ENCODE measurements around the gene PARVA. TPM values are rescaled to one million over a fixed set of nuclear protein-coding genes. Genes with fewer than 3 reads are reported as not detected.

PARVA gene
- total RNA-seq, 1 donor from 2014 or later: 170 TPM

DNA sequence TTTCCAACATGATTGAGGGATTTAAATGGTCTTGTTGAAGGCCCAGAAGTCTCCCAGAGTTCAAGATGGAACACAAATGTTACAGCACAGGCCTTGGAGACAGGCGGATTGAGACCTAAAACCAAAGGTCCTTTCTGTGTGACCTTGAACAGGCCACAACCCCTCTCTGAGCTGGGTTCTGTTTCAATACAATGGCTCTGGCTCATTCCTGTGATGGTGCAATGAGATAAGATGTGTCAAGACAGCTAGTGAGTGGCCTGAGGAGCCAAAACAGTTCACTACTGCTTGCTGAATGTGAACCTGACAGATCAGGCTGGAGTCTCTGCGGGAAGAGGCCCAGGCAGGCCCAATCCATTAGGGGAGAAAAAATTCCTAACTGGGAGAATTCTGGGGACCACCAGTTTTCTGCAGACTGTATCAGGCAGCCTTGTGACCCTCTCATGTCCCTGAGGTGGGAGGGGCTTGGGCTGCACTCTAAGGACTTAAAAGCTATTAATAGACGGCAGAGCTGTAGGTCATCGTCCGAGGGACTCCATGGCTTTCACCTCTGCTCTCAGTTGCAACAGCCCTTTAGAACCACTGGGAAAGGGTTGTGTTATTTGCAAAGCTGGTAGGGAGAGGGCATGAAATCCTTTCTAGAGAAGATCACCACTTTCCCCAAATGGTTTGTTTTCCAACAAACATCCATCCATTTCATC is 170.7 kb downstream of the PARVA start:
- no peak for DNase-seq (ENCODE audit: low spot score)
- H3K27ac Mint-ChIP-seq (ENCODE audit: unreplicated experiment): no peak overlapping the region
- H3K4me3 Mint-ChIP-seq (ENCODE audit: unreplicated experiment): no peak overlapping the region
- H3K27me3 Mint-ChIP-seq (ENCODE audit: low read depth): no peaks in the 10 kb centered on the region
- H3K4me1 Mint-ChIP-seq (ENCODE audit: low read depth): peaks cover 31% of the 10 kb centered on the region
- H3K9me3 Mint-ChIP-seq (ENCODE audit: low read depth): no peaks in the 10 kb centered on the region
- H3K36me3 Mint-ChIP-seq (ENCODE audit: low read depth): no peaks in the 10 kb centered on the region
- TF ChIP-seq, protein P1, sequence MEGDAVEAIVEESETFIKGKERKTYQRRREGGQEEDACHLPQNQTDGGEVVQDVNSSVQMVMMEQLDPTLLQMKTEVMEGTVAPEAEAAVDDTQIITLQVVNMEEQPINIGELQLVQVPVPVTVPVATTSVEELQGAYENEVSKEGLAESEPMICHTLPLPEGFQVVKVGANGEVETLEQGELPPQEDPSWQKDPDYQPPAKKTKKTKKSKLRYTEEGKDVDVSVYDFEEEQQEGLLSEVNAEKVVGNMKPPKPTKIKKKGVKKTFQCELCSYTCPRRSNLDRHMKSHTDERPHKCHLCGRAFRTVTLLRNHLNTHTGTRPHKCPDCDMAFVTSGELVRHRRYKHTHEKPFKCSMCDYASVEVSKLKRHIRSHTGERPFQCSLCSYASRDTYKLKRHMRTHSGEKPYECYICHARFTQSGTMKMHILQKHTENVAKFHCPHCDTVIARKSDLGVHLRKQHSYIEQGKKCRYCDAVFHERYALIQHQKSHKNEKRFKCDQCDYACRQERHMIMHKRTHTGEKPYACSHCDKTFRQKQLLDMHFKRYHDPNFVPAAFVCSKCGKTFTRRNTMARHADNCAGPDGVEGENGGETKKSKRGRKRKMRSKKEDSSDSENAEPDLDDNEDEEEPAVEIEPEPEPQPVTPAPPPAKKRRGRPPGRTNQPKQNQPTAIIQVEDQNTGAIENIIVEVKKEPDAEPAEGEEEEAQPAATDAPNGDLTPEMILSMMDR (IDR thresholded peaks at IDR 0.05): no peak

DNA sequence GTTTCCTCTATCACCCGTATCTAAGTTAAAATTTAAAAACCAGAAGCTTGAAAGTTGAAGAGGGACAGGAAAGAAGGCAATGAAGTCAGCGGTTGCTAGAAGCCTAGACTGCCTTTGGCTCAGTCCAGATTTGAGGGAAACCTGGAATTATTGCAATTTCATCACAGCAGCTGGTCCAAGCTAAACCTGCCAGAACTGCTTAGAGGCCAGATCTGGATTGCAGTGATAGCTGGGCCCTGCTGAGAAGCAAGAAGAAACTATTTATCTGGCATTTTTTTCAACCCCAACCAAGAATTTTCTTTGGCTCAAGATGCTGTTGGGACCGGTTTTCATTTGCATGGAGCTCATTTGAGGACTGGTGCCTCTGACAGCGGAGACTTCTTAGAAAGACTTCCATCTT is 175.3 kb downstream of the PARVA start:
- H3K9me3 Mint-ChIP-seq (ENCODE audit: low read depth): peaks cover 11% of the 10 kb centered on the region
- no peaks in the 10 kb centered on the region for H3K27me3 Mint-ChIP-seq (ENCODE audit: low read depth)
- H3K27ac Mint-ChIP-seq (ENCODE audit: unreplicated experiment): peak overlapping the region; percentile 79
- H3K4me1 Mint-ChIP-seq (ENCODE audit: low read depth): peaks cover 48% of the 10 kb centered on the region
- TF ChIP-seq, protein P1 (IDR thresholded peaks at IDR 0.05): no peak
- no peaks in the 10 kb centered on the region for H3K36me3 Mint-ChIP-seq (ENCODE audit: low read depth)
- no peak overlapping the region for H3K4me3 Mint-ChIP-seq (ENCODE audit: unreplicated experiment)
- DNase-seq (ENCODE audit: low spot score): no peak

DNA sequence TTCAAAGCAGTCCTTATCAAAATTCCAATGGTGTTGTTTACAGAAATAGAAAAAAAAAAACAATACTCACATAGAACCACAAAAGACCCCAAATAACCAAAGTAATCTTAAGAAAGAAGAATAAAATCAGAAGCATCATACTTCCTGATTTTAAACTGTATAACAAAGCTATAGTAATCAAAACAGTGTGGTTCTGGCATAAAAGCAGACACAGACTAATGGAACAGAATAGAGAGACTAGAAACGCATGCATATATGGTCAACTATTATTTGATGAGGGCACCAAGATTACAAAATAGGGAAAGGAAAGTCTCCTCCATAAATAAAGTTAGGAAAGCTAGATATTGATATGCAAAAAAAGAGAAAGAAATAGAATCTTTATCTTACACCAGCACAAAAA is 176.8 kb downstream of the PARVA start:
- TF ChIP-seq, protein P1 (IDR thresholded peaks at IDR 0.05): no peak

DNA sequence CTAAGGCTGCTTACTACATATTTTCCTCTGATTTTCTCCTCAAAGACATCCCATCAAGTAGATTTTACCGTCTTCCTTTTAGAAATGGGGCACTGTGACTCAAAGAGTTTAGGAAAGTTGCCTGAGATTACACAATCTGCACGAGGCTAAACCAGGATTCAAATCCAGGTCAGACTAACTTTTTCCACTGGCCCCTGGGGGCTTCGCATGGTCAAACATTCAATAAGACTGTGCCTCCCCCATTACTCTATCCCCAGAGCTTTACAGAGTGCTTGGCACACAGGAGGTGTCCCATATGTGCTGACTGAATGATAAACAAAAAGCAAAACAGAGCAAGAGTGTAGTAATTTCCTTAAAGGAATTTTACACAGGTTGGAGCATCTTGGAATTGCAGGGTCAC is 178.8 kb downstream of the PARVA start:
- Mint-ChIP-seq H3K4me1 (ENCODE audit: low read depth) (peaks cover 66% of the 10 kb centered on the region), H3K4me3 (ENCODE audit: unreplicated experiment) (no peak overlapping the region), H3K27me3 (ENCODE audit: low read depth) (no peaks in the 10 kb centered on the region), H3K36me3 (ENCODE audit: low read depth) (no peaks in the 10 kb centered on the region), H3K27ac (ENCODE audit: unreplicated experiment) (peak overlapping the region; percentile 92), H3K9me3 (ENCODE audit: low read depth) (peaks cover 11% of the 10 kb centered on the region)
- TF ChIP-seq, protein P1 (IDR thresholded peaks at IDR 0.05): no peak
- DNase-seq (ENCODE audit: low spot score): no peak

More for the DNA sequence above, 176.8 kb downstream of the PARVA start:
- Mint-ChIP-seq H3K27ac (ENCODE audit: unreplicated experiment) (no peak overlapping the region), H3K4me3 (ENCODE audit: unreplicated experiment) (no peak overlapping the region), H3K36me3 (ENCODE audit: low read depth) (no peaks in the 10 kb centered on the region), H3K4me1 (ENCODE audit: low read depth) (peaks cover 61% of the 10 kb centered on the region), H3K27me3 (ENCODE audit: low read depth) (no peaks in the 10 kb centered on the region), H3K9me3 (ENCODE audit: low read depth) (peaks cover 11% of the 10 kb centered on the region)
- DNase-seq (ENCODE audit: low spot score): no peak

DNA sequence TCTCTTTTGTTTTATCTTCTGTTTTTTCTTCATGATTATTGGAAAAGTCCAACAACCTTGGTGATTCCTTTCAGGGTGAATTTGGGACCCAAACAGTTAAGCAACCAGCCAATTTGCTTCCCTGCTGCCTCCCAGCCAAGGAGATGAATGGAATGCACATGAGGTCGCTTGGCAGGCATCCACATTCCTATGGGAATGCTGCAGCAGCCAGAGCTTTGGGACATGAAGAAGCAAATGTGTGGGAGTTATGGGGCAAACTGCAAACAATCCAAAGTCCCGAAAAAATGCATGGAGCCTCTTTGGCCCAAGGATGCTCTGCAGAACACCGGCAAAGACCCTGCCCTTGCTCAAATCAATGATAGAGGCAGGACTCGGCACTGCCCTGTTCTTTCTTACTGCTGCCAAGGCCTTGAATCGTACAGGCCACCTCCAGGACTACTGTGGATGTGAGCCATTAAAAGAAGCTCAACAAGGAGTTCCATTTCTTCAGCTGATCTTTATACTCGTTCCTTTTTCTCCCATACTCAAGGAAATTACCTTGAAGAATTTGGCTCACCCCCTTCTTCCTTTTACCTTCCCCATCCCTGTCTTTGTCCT is 179.5 kb downstream of the PARVA start:
- no peak overlapping the region for H3K4me3 Mint-ChIP-seq (ENCODE audit: unreplicated experiment)
- DNase-seq (ENCODE audit: low spot score): no peak
- TF ChIP-seq, protein P1 (IDR thresholded peaks at IDR 0.05): no peak
- no peaks in the 10 kb centered on the region for H3K36me3 Mint-ChIP-seq (ENCODE audit: low read depth)
- peak overlapping the region; percentile 92 for H3K27ac Mint-ChIP-seq (ENCODE audit: unreplicated experiment)
- no peaks in the 10 kb centered on the region for H3K27me3 Mint-ChIP-seq (ENCODE audit: low read depth)
- peaks cover 66% of the 10 kb centered on the region for H3K4me1 Mint-ChIP-seq (ENCODE audit: low read depth)
- H3K9me3 Mint-ChIP-seq (ENCODE audit: low read depth): peaks cover 11% of the 10 kb centered on the region

Data from chondrocyte (in vitro differentiated cells).